Measurements from ENCODE around the gene SETD1B.

DNA sequence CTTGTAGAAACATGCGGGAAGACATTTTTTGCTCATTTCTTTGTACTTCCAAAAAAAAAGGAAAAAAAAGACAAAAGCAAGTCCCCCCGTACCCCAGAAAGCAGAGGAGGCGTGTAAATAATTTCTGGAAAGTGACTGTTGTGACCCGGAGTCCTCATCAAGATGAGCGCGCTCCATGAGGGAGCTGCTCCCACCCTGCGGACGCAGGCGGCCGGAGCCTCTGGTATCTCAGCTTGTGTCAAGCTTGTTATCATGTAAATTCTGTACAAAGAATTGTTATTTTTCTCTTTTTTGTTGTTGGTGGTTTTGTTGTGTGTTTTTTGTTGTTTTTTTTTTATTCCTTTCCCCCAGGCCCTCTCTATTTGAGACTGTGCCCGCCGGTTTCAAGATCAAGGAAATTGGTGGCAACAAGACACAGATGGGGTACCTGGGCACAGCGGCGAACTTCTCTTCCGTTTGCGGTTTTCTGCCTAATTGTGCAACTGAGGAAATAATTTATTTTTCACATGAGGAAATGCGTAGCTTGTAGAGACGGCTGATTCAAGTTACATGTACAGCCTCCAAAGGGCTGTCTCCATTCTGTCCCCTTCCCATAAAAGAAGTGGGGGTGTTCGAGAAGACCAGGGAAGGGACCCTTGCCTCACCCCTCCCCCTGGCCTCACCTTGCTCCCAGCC, 27.9 kb downstream of the SETD1B start:
- TF ChIP-seq, protein P1, sequence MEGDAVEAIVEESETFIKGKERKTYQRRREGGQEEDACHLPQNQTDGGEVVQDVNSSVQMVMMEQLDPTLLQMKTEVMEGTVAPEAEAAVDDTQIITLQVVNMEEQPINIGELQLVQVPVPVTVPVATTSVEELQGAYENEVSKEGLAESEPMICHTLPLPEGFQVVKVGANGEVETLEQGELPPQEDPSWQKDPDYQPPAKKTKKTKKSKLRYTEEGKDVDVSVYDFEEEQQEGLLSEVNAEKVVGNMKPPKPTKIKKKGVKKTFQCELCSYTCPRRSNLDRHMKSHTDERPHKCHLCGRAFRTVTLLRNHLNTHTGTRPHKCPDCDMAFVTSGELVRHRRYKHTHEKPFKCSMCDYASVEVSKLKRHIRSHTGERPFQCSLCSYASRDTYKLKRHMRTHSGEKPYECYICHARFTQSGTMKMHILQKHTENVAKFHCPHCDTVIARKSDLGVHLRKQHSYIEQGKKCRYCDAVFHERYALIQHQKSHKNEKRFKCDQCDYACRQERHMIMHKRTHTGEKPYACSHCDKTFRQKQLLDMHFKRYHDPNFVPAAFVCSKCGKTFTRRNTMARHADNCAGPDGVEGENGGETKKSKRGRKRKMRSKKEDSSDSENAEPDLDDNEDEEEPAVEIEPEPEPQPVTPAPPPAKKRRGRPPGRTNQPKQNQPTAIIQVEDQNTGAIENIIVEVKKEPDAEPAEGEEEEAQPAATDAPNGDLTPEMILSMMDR (IDR thresholded peaks at IDR 0.05; ENCODE audit: low read depth, low read length): no peak
- TF ChIP-seq EZH2phosphoT487 (IDR thresholded peaks at IDR 0.05; ENCODE audit: low read depth): no peak

All from OCI-LY3 (cell line).